Stimulated activated CD8-positive, alpha-beta memory T cell treated with anti-CD3 and anti-CD28 coated beads, Interleukin-4, amount 100 ng/mL, for 24 hours (primary cell): ENCODE data around the gene FKBP14.

Source experiments
- DNase-seq: peaks from one replicate; pipeline ENCODE4 v3.0.0-alpha.2; 2020; ENCODE audit warnings: low read depth

The FKBP14 gene

GRCh38 chr7:30032310-30033125 is 6.0 kb upstream of the FKBP14 start:
- no peak for DNase-seq

- DNase-seq: no peak
These were observed 3.2 kb upstream of the FKBP14 start for GRCh38 chr7:30029696-30030095.

GRCh38 chr7:30028749-30029635 is 2.5 kb upstream of the FKBP14 start:
- DNase-seq: peak; percentile 1

- DNase-seq: peak; percentile 81
These were observed 1.8 kb upstream of the FKBP14 start, which contains the start of gene PLEKHA8 for GRCh38 chr7:30028216-30028748. Gene PLEKHA8 (plus strand): TSS chr7:30028412. CDS start chr7:30028763, 351 bp downstream.

- DNase-seq: no peak
These were observed 1.3 kb upstream of the FKBP14 start for GRCh38 chr7:30027740-30028215.

- no peak for DNase-seq
These were observed 559 bp upstream of the FKBP14 start for GRCh38 chr7:30027065-30027456.

GRCh38 chr7:30023524-30023923 is 3.0 kb downstream of the FKBP14 start:
- no peak for DNase-seq

- DNase-seq: no peak
These were observed 3.5 kb downstream of the FKBP14 start for GRCh38 chr7:30022991-30023390.

GRCh38 chr7:30020535-30020934 is 6.0 kb downstream of the FKBP14 start:
- no peak for DNase-seq

GRCh38 chr7:30019960-30020359 is 6.5 kb downstream of the FKBP14 start:
- DNase-seq: no peak

GRCh38 chr7:30019387-30019786 is 7.1 kb downstream of the FKBP14 start:
- DNase-seq: no peak

- DNase-seq: no peak
These were observed 8.1 kb downstream of the FKBP14 start for GRCh38 chr7:30018451-30018850.

GRCh38 chr7:30012757-30013156 is 13.7 kb downstream of the FKBP14 start:
- no peak for DNase-seq

GRCh38 chr7:30010021-30010420 is 16.5 kb downstream of the FKBP14 start:
- DNase-seq: no peak

- no peak for DNase-seq
These were observed 21.0 kb downstream of the FKBP14 start for GRCh38 chr7:30005464-30005863.

- DNase-seq: no peak
These were observed 23.4 kb downstream of the FKBP14 start for GRCh38 chr7:30003098-30003497.

GRCh38 chr7:30001998-30002397 is 24.5 kb downstream of the FKBP14 start:
- no peak for DNase-seq

GRCh38 chr7:29998489-29998888 is 28.0 kb downstream of the FKBP14 start:
- DNase-seq: no peak

GRCh38 chr7:29996321-29996720 is 30.2 kb downstream of the FKBP14 start:
- DNase-seq: no peak

GRCh38 chr7:29995652-29996051 is 30.9 kb downstream of the FKBP14 start:
- DNase-seq: no peak

- no peak for DNase-seq
These were observed 33.4 kb downstream of the FKBP14 start for GRCh38 chr7:29993140-29993539.

GRCh38 chr7:29991937-29992336 is 34.6 kb downstream of the FKBP14 start:
- DNase-seq: no peak

- DNase-seq: no peak
These were observed 35.6 kb downstream of the FKBP14 start for GRCh38 chr7:29990931-29991330.
